ENCODE data around the gene GPR137. TPM values are rescaled to one million over a fixed set of nuclear protein-coding genes. Genes with fewer than 3 reads are reported as not detected.

Gene GPR137
- total and polyA plus RNA-seq, 9 of the 15 experiments (the other 6 are each of a cell fraction or from before 2014, with no cell fraction given): 0.32 to 26.7 (median 10.7) TPM

- TF ChIP-seq TAF1 (IDR thresholded peaks at IDR 0.05; ENCODE audit: control insufficient read depth, extremely low read depth, insufficient read depth, low read length, severe bottlenecking) (peak; percentile 50), ZNF134 (CRISPR knock-in tag; conservative IDR thresholded peaks at IDR 0.05) (0 out of 2 replicates have a peak, but pooled peaks have one; percentile 5), HMGXB4 (CRISPR knock-in tag; IDR thresholded peaks at IDR 0.05) (peak; percentile 80; the same call in 1 of the 2 replicates), HDAC1 (IDR thresholded peaks at IDR 0.05) (peak in 1 of 2 experiments; percentile 59; a peak in 2 of 4 replicates), DEAF1 (CRISPR knock-in tag; IDR thresholded peaks at IDR 0.05) (peak; percentile 74), RAD21 (CRISPR knock-in tag; conservative IDR thresholded peaks at IDR 0.05 in 1 of 2, IDR thresholded peaks at IDR 0.05 in 1 of 2) (peak; percentile 90 to 91), RB1 (IDR thresholded peaks at IDR 0.05; ENCODE audit: low read depth) (peak; percentile 93), CTBP1 (IDR thresholded peaks at IDR 0.05; ENCODE audit: borderline replicate concordance) (peak; percentile 93), HNRNPL (IDR thresholded peaks at IDR 0.05; ENCODE audit: low read depth, low read length) (peak; percentile 99), NBN (IDR thresholded peaks at IDR 0.05; ENCODE audit: low read depth) (no peak), TFAP4 (CRISPR knock-in tag; IDR thresholded peaks at IDR 0.05; ENCODE audit: borderline replicate concordance) (peak; percentile 76), NFIC (IDR thresholded peaks at IDR 0.05) (peak; percentile 48), TRIM28 (IDR thresholded peaks at IDR 0.05) (peak; percentile 45; the same call in 1 of the 2 replicates), ATF3 (IDR thresholded peaks at IDR 0.05) (peak; percentile 95), ATF3 (CRISPR knock-in tag; conservative IDR thresholded peaks at IDR 0.05) (0 out of 2 replicates have a peak, but pooled peaks have one; percentile 48), AFF4 (CRISPR knock-in tag; IDR thresholded peaks at IDR 0.05) (0 out of 2 replicates have a peak, but pooled peaks have one; percentile 4)
Measured at GRCh38 chr11:64317961-64318765, 32.5 kb downstream of the GPR137 start, which contains the start of gene PRDX5 (continued).
